Nasal cavity respiratory epithelium epithelial cell of viscerocranial mucosa (primary cell): ENCODE results near the gene THEMIS. TPM values are rescaled to one million over a fixed set of nuclear protein-coding genes. Genes with fewer than 3 reads are reported as not detected.

Experiments
- total RNA-seq: library from RNA; depleted of rRNA; stranded (reverse); fragments of >200 nt; gene quantifications from 2 replicates; pipeline ENCODE4 v1.2.3, GENCODE V29; 2014

THEMIS gene
- total RNA-seq = not detected in 2 replicates

GRCh38 chr6:127900935-127901334, at the start of gene THEMIS:
Gene THEMIS (minus strand): TSS chr6:127901058. CDS start chr6:127900932, 126 bp downstream.

